ENCODE results near the gene CMSS1.

CMSS1 gene

DNA sequence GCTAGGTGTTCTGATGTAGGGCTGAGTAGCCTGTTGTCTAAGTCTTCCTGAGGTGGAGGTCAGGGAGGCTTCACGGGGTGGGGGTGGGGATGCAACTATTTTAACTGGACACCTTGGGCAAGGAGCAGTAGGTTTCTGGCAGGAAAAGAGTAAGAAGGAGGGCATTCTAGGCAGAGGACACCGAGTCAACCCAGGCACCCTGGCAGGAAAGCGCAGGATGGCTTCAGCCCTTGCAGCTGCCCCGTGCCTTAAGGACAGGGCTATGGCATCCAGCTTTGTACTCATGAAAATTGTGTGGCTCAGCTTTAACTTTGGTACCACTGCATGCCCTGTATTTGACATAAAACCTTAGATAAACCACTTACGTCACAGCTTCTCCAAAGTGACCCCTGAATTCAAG, 303.0 kb downstream of the CMSS1 start:
- no peak for DNase-seq

GRCh38 chr3:100122321-100122720, 304.7 kb downstream of the CMSS1 start:
- no peak for DNase-seq

DNA sequence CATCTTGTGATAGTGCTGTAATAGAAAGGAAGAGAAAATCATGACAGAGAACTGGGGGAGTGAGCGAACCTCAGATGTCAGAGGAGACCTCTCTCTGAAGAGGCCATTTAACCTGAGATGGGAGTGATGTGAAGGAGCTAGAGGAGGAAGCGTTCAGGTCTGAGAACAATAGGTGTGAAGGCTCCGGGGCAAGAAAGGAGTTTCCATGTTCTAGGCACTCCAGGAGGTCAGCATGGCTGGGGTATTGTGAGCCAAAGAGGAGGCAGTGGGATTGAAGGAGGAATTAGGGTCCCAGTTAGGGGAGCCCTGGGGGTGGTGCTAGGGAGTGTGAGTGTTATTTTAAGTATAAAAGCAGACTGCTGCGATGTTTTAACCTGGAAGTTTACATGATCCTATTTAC, 305.4 kb downstream of the CMSS1 start:
- no peak for DNase-seq

- DNase-seq: no peak
Measured at GRCh38 chr3:100124201-100124761, 306.6 kb downstream of the CMSS1 start.

GRCh38 chr3:100125161-100125938, 307.7 kb downstream of the CMSS1 start:
- DNase-seq: no peak

DNA sequence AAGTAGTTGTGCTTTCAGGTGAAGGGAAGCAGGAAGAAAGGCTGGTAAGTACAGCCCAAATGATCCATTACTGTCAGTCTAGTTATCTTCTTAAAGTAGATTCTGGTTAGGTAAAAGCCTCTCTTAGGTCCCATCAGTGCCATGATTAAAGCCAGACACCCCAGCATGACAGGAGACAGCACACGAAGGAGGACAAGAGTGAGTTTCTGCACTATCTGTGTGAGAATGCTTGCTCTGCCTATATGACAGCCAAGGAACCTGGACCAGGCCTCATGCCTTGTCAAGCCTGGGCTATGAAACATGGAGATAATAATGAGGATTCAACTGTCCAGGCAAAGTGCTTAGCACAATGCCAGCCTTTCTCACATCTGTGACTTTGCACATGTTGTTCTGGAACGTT, 310.1 kb downstream of the CMSS1 start:
- DNase-seq: no peak

DNA sequence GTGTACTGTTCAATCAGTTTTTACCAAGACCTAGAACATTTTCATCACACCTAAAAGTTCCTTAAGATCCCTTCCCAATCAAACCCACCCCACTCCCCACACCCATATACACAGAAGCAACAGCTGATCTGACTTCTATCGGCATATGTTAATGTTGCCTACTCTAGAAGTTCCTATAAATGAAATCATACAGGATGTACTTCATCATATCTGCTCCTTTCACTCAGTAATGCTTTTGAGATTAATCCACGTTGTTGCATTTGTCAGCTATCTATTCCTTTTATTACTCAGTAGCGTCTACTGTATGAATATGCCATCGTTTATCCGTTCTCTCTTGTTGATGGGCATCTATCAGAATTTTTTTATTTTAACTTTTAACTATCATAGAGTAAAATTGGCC, 310.9 kb downstream of the CMSS1 start:
- DNase-seq: no peak

- no peak for DNase-seq
Measured at GRCh38 chr3:100129941-100130340, 312.3 kb downstream of the CMSS1 start.

DNA sequence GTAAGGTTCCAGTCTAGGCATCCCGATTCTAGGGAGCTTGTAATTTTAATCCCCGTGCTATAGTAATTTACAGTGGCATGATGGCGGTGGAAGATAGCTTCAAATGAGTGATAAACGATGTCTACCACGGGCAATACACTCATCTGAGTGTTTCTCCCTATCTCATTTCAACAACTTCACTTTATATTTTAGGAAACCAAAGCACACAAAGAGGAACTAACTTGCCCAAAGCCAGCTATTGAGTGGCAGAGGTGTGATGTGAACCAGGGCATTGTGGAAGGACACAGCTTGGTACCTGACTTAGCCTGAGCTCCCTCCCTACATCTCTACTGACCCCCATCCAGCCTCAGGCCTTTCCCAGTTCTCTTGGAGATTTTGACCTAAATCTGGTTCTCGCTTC, 313.6 kb downstream of the CMSS1 start:
- no peak for DNase-seq

GRCh38 chr3:100136921-100137320, 319.3 kb downstream of the CMSS1 start:
- no peak for DNase-seq

DNA sequence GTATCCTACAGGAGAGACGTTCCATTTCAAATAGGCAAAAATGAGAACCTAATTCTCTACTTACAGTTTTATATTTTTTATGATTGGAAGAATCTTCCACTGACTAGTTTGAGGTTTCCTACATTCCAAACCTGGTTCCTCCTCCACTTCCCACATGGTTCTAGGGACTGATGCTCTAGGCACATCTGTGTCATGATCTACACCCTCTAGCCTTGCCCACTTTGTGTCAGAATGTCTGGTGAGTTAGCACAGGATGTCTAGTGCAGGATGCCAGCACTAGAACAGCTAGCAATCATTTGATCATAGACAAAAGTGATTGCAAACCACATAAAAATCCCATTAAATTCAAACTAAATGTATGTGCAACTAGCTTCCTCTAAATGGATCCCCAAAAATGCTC, 323.3 kb downstream of the CMSS1 start:
- no peak for DNase-seq

- no peak for DNase-seq
Measured at GRCh38 chr3:100141586-100141985, 323.9 kb downstream of the CMSS1 start.

- no peak for DNase-seq
Measured at GRCh38 chr3:100144255-100144866, 326.7 kb downstream of the CMSS1 start.

- DNase-seq: no peak
Measured at GRCh38 chr3:100149130-100149529, 331.5 kb downstream of the CMSS1 start.

GRCh38 chr3:100149713-100150415, 332.2 kb downstream of the CMSS1 start:
- no peak for DNase-seq

DNA sequence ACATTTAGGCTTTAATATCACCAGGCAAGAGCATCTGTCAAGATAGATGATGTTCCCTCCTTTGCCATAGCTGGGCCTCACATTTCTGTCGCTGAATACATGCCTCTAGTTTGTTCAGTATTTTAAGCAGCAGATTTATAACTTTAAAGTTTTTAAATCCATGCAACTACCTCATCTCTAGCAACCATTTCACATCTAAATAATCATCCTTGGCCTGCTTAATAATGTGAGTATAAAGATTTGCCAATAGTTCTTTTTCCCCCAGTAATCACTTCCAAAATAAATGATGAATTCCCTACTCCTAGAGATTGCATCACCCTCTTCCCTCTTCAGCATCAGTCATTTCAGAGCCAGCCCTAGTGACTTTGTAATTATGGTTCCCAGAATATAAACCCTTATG, 332.8 kb downstream of the CMSS1 start:
- DNase-seq: no peak

- no peak for DNase-seq
Measured at GRCh38 chr3:100151024-100151707, 333.5 kb downstream of the CMSS1 start.

- no peak for DNase-seq
Measured at GRCh38 chr3:100154171-100154570, 336.5 kb downstream of the CMSS1 start.

- no peak for DNase-seq
Measured at GRCh38 chr3:100155128-100155527, 337.5 kb downstream of the CMSS1 start.

- no peak for DNase-seq
Measured at GRCh38 chr3:100155590-100155989, 337.9 kb downstream of the CMSS1 start.

GRCh38 chr3:100157685-100158084, 340.0 kb downstream of the CMSS1 start:
- no peak for DNase-seq

GRCh38 chr3:100158918-100159330, 341.3 kb downstream of the CMSS1 start:
- no peak for DNase-seq

All from CD4-positive, alpha-beta T cell treated with Interleukin-15 for 1 hour (primary cell).